Amniotic stem cell (primary cell): Measurements from ENCODE around the gene CAPS2.
A peak's percentile ranks its signal among the peaks of the same experiment; 100 is the strongest.

Source experiments
- DNase-seq: peaks from one replicate; lab custom pipeline; 2025; lab: John Stamatoyannopoulos, UW

Gene CAPS2

GRCh38 chr12:75305412-75306332 is 24.5 kb downstream of the CAPS2 start:
- DNase-seq = no peak

DNA sequence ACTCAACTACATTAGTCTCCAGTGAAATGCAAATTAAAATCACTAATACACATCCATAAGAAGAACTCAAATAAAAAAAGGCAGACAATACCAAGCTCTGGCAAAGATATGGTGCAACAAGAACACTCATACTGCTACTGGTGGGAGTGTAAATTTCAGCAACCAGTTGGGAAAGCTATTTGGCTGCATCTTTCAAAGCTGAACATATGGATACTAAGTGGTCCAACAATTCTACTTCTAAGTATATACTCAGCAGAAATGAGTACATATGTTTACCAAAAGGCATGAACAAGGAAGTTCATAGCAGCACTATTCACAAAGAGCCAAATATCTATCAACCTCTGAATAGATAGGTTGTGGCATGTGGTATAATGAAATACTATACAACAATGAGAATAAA is 27.3 kb downstream of the CAPS2 start:
- no peak for DNase-seq

DNA sequence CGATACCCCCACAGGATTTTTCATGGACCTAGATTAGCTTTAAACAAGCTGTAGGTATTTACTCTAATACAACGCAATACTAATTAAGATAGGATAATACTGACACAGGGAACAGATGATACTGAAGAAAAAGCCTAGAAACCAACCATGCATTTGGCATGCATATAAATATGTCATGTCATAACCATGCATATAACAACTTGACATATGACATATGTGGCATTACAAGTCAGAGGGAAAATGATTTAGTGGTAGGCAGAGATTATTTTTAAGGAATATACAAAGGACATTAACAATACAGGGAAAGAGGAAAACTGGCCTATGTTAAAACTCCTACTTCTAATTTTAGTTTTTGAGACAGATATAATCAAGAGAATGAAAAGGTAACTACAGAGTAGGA is 27.9 kb downstream of the CAPS2 start:
- no peak for DNase-seq

DNA sequence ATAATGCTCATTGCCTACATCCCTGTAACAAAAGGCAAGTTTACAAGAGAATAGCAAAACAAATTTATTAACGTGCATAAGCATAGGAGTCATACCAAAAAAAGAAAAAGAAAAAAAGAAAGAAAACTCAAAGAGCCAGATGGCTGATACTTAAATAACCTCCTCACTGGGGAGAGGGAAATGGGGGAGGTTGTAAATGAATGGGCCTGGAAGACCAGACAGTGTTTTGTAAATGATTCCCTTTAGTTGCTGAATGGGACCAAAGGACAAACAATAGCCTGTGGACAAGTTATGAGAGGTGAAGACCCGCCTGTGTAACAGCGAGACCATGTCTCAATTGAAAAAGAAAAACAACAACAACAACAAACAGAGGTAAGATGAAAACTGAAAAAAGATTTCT is 35.3 kb downstream of the CAPS2 start:
- DNase-seq = no peak

DNA sequence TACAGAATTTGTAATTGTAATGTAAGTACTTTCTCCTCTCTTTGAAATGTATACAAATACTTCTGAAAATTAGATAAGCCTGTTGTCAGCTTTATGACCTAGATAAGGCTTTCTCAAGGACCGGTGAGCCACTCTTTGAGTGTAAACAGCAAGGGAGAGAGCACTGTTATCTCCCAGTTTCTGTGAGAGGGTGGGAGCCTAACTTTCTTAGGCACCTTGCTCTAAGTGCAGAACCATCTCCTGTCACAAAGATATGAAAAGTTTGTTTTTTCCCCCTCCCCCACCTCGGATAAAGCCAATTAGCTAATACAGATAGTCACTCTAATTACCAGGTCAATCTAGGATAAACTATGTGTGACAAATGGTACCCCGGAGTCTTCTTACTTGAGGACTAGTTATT is 35.8 kb downstream of the CAPS2 start:
- DNase-seq = no peak

GRCh38 chr12:75291014-75291413 is 39.1 kb downstream of the CAPS2 start:
- no peak for DNase-seq

GRCh38 chr12:75289753-75290152 is 40.4 kb downstream of the CAPS2 start:
- DNase-seq = peak; percentile 3

DNA sequence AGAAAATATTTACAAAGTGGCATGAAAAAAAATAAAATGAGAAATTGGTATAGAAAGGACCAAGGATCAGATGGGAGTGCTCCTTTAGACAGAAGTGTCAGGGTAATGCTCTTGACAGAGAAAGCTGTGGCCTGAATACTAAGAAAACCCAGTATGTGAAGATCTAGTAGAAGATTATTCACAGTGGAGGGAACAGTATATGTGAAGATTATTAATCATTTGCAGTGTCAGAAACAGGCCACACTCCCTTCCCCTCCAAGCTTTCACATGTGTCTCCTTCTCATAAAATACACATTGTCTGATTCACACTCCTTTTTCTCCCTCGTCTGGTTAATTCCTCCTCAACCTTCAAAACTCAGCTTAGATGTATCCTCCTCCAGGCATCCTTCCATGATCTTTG is 41.3 kb downstream of the CAPS2 start:
- no peak for DNase-seq

DNA sequence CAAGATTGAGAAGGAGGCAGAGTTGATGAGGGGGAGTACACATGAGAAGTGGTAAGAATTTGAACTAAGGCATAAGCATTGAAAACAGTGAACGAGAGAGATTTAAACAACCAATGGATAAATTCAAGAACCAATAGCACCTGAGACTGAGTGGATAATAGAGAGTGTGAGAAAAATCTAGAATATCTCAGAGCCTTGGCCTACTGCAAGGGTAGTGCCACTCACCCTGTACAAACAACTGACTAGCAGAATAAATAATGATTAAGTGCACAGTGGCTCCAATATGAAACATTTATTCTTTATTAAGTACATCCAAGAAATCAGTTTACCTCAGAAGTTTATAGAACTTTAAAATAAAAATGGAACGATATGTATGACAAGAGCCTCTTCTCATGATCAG is 54.4 kb downstream of the CAPS2 start:
- DNase-seq = no peak

DNA sequence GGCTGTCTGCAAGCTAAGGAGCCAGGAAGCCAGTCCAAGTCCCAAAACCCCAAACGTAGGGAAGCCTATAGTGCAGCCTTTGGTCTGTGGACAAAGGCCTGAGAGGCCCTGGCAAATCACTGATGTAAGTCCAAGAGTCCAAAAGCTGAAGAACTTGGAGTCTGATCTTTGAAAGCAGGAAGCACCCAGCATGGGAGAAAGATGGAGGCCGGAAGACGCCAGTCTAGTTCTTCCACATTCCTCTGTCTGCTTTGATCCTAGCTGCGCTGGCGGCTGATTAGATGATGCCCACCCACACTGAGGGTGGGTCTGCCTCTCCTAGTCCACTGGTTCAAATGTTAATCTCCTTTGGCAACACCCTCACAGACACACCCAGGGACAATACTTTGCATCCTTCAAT is 58.5 kb downstream of the CAPS2 start:
- DNase-seq = no peak

GRCh38 chr12:75270157-75270556 is 60.0 kb downstream of the CAPS2 start:
- DNase-seq = no peak

- DNase-seq = no peak
Observed at GRCh38 chr12:75269209-75269608, 60.9 kb downstream of the CAPS2 start.

- no peak for DNase-seq
Observed at GRCh38 chr12:75260316-75260715, 69.8 kb downstream of the CAPS2 start.

DNA sequence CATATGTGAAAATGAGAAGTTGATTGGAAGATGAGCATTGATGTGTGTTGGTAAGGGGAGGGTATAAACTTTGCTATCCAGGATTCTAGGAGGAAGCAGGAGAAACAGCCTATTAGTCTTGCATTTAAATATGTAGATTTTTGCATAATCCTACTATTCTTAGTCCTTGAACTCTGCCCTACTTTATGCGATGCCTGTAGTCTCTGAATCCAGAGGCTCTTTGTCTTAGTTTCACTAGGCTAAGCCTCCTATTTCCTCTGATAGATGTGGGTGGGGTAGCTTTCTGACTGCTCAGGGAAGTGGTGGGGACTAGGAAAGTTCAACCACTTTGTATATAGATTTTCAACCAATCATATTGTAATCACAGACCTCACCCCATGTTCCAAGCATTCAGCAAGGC is 71.0 kb downstream of the CAPS2 start:
- no peak for DNase-seq

- no peak for DNase-seq
Observed at GRCh38 chr12:75257510-75257909, 72.6 kb downstream of the CAPS2 start.

DNA sequence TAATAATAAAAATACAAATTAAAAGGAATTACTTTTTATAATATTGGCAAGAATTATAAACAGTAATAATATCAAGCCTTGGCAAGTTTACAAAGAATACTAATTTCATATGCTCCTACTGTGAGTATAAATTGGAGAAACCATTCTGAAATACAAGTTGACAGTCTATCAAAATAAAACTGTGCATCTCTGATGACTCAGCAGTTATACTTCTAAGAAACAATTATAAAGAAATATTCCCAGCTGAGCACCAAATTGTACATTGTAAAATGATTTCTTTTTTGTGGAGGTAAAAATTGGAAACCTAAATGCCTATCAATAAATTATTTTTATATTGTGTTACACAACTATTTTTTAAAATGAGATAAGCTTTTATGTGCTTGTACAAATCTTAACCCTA is 85.0 kb downstream of the CAPS2 start:
- DNase-seq = no peak

DNA sequence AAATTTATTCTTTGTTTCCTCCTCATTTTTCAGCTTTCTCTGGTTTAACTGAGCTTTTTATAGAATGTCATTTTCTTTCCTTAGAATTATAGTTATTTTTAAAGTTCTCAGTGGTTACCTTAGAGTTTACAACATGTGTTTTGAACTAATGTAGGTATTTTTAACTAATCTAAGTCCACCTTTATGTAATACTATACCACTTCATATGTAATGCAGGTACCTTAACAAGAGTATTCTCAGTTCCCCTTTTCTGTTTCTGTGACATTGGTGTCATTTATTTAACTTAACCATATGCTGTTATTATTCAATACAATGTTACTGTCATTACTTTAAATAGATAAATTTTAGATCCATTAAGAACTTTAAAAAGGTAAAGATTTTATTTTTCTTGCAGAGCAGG is 90.1 kb downstream of the CAPS2 start:
- no peak for DNase-seq

DNA sequence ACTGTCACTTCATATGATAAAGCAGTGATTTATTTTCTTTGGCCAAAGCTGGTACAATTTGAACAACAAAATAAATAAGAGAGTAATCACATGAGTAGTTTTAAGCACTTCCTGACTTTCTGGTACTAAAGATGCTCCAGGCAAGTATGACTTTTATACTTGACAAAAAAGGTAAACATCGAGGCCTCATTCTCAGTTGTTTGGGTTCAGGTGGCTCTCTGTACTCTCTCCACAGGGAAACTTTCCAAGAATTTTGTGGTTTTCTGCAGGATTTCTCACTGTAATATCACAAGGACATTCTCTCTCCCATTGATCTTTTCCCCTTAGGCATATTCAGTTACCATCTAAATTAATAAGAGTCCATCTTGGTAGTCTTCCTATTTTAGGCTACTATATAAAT is 93.9 kb downstream of the CAPS2 start:
- no peak for DNase-seq

GRCh38 chr12:75227132-75227531 is 103.0 kb downstream of the CAPS2 start:
- DNase-seq = no peak
